ENCODE results near the gene TXN2. TPM values are rescaled to one million over a fixed set of nuclear protein-coding genes. Genes with fewer than 3 reads are reported as not detected.
"Not testable (repeated sequence)": the region's sequence is repeated elsewhere in the genome, so short reads cannot be mapped to it uniquely, and the experiment has no call there.

Gene TXN2
- total and polyA plus RNA-seq, 4 donors: 22.0 to 135 (median 85.1) TPM

DNA sequence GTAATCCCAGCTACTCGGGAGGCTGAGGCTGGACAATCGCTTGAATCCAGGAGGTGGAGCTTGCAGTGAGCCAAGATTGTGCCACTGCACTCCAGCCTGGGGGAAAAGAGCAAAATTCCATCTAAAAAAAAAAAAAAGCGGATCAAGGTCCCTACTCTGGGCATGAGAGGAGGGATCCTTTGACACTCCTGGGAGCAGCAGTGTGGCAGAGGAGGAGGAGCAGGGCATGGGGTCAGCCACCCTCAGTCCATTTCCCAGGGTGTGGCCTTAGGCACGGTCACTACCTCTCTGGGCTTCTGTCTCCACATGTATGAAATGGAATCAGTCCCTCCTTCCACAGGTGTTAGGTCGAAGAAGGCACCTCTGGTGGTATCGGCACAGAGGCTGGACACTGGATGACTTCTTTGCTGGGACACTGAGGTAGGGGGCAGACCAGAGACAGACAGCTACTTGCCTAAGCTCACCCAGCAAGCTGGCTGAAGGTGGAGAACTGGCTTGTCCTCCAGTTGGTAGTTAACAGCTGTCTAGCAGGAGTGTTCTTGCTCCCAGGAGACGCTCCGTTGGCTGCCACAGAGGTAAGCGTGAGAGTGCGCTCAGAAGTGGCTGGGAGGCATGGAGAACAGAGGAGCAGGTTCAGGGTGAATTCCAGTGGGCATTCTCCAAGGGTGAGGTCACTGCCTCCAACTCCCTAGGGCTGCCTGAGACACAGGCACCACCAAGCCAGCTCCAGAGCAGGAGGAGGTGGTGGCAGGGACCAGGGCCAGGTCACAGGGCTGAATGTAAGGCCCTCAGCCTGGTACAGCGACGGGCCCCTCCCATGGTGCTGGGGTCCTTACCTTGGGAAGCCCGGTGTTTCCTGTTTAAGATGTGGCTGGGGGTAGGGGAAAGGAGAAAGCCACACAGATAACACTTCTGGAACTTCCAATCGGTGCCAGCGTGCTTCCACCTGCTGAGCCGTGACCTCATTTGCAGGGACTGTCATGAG is 19.5 kb downstream of the TXN2 start:
- peaks cover 3% of the 10 kb centered on the region for H3K4me1 ChIP-seq (ENCODE audit: control insufficient read depth, insufficient read depth, low read length)
- no peaks in the 10 kb centered on the region for H3K9me3 ChIP-seq (ENCODE audit: control insufficient read depth, insufficient read depth, low read length)
- peaks cover 24% of the 10 kb centered on the region for H3K36me3 ChIP-seq (ENCODE audit: control insufficient read depth, insufficient read depth, low read length)
- WGBS (ENCODE audit: insufficient coverage): 78% methylated on average over 14 of the region's 16 CpGs
- no peak overlapping the region for H3K27ac ChIP-seq (ENCODE audit: low read depth, low read length)
- H3K4me3 ChIP-seq (ENCODE audit: low read depth, low read length): no peak overlapping the region
- no peaks in the 10 kb centered on the region for H3K27me3 ChIP-seq (ENCODE audit: control insufficient read depth, insufficient read depth, low read length)
- DNase-seq (ENCODE audit: low read depth in 4 of 6, low spot score in 6 of 6): no peak

- no peak overlapping the region for H3K27ac ChIP-seq (ENCODE audit: low read depth, low read length)
- no peak for DNase-seq (ENCODE audit: low read depth in 4 of 6, low spot score in 6 of 6)
- H3K27me3 ChIP-seq (ENCODE audit: control insufficient read depth, insufficient read depth, low read length): no peaks in the 10 kb centered on the region
- no peak overlapping the region for H3K4me3 ChIP-seq (ENCODE audit: low read depth, low read length)
- WGBS (ENCODE audit: insufficient coverage): 90% methylated on average over 5 of the region's 8 CpGs
- H3K36me3 ChIP-seq (ENCODE audit: control insufficient read depth, insufficient read depth, low read length): peaks cover 6% of the 10 kb centered on the region
- no peaks in the 10 kb centered on the region for H3K9me3 ChIP-seq (ENCODE audit: control insufficient read depth, insufficient read depth, low read length)
- H3K4me1 ChIP-seq (ENCODE audit: control insufficient read depth, insufficient read depth, low read length): peaks cover 11% of the 10 kb centered on the region
Measured at GRCh38 chr22:36460202-36460601, 21.2 kb downstream of the TXN2 start.

GRCh38 chr22:36457688-36458450 is 23.6 kb downstream of the TXN2 start:
- Histone ChIP-seq H3K27me3 (ENCODE audit: control insufficient read depth, insufficient read depth, low read length) (no peaks in the 10 kb centered on the region), H3K9me3 (ENCODE audit: control insufficient read depth, insufficient read depth, low read length) (no peaks in the 10 kb centered on the region), H3K36me3 (ENCODE audit: control insufficient read depth, insufficient read depth, low read length) (no peaks in the 10 kb centered on the region), H3K4me1 (ENCODE audit: control insufficient read depth, insufficient read depth, low read length) (peaks cover 17% of the 10 kb centered on the region), H3K4me3 (ENCODE audit: low read depth, low read length) (no peak overlapping the region), H3K27ac (ENCODE audit: low read depth, low read length) (no peak overlapping the region)
- WGBS (ENCODE audit: insufficient coverage): 69% methylated on average over 13 of the region's 14 CpGs
- no peak for DNase-seq (ENCODE audit: low read depth in 4 of 6, low spot score in 6 of 6)

DNA sequence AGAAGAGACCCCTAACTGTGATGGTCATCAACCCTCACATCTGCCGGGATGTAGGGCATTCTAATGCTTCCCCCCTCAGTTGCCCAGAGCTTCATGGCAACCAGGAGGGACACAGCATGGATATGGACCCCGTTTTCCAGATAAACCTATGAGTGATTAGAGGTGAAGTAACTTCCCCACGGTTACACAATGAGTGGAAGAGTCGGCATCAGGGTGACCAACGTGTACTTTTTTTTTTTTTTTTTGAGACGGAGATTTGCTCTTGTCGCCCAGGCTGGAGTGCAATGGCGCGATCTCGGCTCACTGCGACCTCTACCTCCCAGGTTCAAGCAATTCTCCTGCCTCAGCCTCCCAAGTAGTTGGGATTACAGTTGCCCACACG is 25.0 kb downstream of the TXN2 start:
- peaks cover 19% of the 10 kb centered on the region for H3K4me1 ChIP-seq (ENCODE audit: control insufficient read depth, insufficient read depth, low read length)

DNA sequence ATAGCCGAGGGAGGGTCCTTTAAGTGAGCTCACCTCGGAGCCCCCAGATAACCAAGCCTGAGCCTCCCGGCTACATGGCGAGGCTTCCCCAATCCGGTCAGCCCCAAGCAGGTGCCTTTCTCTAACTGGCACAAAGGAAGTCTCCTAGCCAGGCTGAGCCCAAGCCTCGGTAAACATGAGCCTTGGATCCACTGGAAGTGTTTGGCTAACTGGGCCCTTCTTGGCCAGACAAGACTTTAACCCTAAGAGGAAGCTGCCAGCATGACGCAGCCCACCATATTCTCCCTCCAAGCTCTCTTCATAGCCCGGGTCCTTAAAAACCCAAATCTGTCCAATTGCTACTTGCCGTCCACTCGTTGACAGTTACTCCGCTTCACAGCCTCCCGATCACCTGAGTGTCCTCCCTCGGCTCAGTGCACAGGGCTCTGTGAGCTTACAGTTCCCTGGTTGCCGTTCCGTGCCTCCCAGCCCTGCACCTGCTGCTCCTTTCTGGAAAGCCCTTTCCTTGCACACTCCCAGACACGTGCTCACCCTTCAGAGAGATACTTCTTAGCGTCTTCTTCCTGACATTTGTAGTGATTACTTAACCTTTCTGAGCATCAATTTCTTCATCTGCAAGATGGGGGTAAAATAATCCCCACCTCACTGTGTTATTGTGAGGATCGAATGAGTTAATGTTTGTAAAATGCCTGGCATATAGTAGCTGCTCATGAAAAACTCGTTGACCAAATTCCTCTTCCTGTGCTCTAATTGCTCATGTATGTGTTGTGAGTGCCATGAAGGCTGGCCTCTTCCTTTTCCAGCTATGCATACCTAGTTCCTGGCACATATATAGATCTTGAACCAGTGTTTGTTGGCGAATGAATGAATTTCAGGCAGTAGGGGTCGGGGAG is 25.6 kb downstream of the TXN2 start:
- Histone ChIP-seq H3K36me3 (ENCODE audit: control insufficient read depth, insufficient read depth, low read length) (no peaks in the 10 kb centered on the region), H3K4me3 (ENCODE audit: low read depth, low read length) (peak overlapping the region; percentile 54), H3K27ac (ENCODE audit: low read depth, low read length) (peak overlapping the region; percentile 69), H3K9me3 (ENCODE audit: control insufficient read depth, insufficient read depth, low read length) (no peaks in the 10 kb centered on the region), H3K4me1 (ENCODE audit: control insufficient read depth, insufficient read depth, low read length) (peaks cover 23% of the 10 kb centered on the region), H3K27me3 (ENCODE audit: control insufficient read depth, insufficient read depth, low read length) (no peaks in the 10 kb centered on the region)
- DNase-seq (ENCODE audit: low read depth in 4 of 6, low spot score in 6 of 6): peak in 1 of 6 donors; percentile 21
- WGBS (ENCODE audit: insufficient coverage): 64% methylated on average over 15 of the region's 21 CpGs

More for the DNA sequence above, 25.0 kb downstream of the TXN2 start:
- no peak overlapping the region for H3K27ac ChIP-seq (ENCODE audit: low read depth, low read length)
- WGBS (ENCODE audit: insufficient coverage): 90% methylated on average over 2 of the region's 12 CpGs
- no peaks in the 10 kb centered on the region for H3K9me3 ChIP-seq (ENCODE audit: control insufficient read depth, insufficient read depth, low read length)
- H3K36me3 ChIP-seq (ENCODE audit: control insufficient read depth, insufficient read depth, low read length): no peaks in the 10 kb centered on the region
- no peak overlapping the region for H3K4me3 ChIP-seq (ENCODE audit: low read depth, low read length)
- H3K27me3 ChIP-seq (ENCODE audit: control insufficient read depth, insufficient read depth, low read length): no peaks in the 10 kb centered on the region
- no peak for DNase-seq (ENCODE audit: low read depth in 4 of 6, low spot score in 6 of 6)

DNA sequence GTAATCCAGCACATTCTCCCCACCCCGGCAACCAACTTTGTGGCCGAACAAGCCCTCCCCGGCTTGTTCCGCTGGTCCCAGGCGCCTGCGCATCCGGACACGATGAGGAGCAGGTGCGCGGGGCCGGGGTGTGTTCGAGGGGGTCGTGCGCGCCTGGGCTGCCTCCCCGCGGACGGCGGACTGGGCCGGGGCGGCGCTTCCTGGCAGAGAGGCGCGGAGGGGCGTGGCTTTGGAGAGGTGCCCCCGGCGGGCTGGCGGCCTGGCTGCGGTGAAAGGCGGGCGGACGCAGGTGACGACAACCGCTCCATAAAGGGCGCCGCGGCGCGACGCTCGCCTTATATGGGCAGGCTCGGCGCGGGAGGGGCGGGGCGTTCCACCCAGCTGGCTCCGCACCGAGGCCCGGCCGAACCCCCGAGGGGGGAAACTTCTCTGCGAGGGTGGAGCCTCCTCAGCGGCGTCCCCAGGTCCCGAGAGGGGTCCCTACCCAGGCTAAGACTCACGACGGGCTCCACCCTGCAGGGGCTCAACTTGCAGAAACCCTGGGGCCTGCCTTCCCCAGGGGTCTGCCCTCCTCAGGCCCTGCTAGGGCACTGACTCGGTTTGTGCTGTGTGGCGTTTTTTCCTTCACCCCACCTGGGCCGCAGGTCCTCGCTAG is 26.4 kb downstream of the TXN2 start:
- Histone ChIP-seq H3K4me3 (ENCODE audit: low read depth, low read length) (peak overlapping the region; percentile 54), H3K9me3 (ENCODE audit: control insufficient read depth, insufficient read depth, low read length) (no peaks in the 10 kb centered on the region), H3K4me1 (ENCODE audit: control insufficient read depth, insufficient read depth, low read length) (peaks cover 23% of the 10 kb centered on the region), H3K27me3 (ENCODE audit: control insufficient read depth, insufficient read depth, low read length) (no peaks in the 10 kb centered on the region), H3K36me3 (ENCODE audit: control insufficient read depth, insufficient read depth, low read length) (no peaks in the 10 kb centered on the region), H3K27ac (ENCODE audit: low read depth, low read length) (peak overlapping the region; percentile 69)
- DNase-seq (ENCODE audit: low read depth in 4 of 6, low spot score in 6 of 6): peak; percentile 40 to 94 (median 60)
- 2% methylated on average over 61 of the region's 61 CpGs for WGBS (ENCODE audit: insufficient coverage)

DNA sequence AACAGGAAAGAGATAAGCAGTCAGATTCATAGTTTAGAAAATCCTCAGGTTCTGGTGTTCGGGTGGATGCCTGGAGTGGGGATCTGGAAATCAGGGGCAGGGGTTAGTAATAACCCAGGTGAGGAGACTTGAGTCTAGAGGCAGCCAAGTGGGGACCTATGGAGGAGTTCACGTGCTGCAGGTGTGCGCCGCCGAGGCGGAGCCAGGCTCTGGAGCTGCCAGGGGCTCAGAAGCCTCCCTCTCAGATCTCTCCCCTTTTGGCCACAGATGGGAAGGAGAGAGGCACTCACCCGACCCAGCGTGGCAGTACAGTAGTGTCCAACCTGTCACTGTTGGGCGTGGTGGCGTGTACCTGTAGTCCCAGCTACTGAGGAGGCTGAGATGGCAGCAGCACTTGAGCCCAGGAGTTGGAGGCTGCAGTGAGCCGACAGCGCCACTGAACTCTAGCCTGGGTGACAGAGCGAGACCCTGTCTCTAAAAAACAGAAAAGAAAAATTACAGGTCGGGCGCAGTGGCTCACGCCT is 27.5 kb downstream of the TXN2 start:
- 97% methylated on average over 16 of the region's 16 CpGs for WGBS (ENCODE audit: insufficient coverage)
- Histone ChIP-seq H3K36me3 (ENCODE audit: control insufficient read depth, insufficient read depth, low read length) (no peaks in the 10 kb centered on the region), H3K27ac (ENCODE audit: low read depth, low read length) (no peak overlapping the region), H3K4me3 (ENCODE audit: low read depth, low read length) (no peak overlapping the region), H3K9me3 (ENCODE audit: control insufficient read depth, insufficient read depth, low read length) (no peaks in the 10 kb centered on the region), H3K4me1 (ENCODE audit: control insufficient read depth, insufficient read depth, low read length) (peaks cover 32% of the 10 kb centered on the region), H3K27me3 (ENCODE audit: control insufficient read depth, insufficient read depth, low read length) (no peaks in the 10 kb centered on the region)
- no peak for DNase-seq (ENCODE audit: low read depth in 4 of 6, low spot score in 6 of 6)

GRCh38 chr22:36452978-36453607 is 28.3 kb downstream of the TXN2 start:
- not testable (repeated sequence) for H3K27me3 ChIP-seq (ENCODE audit: control insufficient read depth, insufficient read depth, low read length); H3K36me3 ChIP-seq (ENCODE audit: control insufficient read depth, insufficient read depth, low read length); DNase-seq (ENCODE audit: low read depth in 4 of 6, low spot score in 6 of 6); H3K27ac ChIP-seq (ENCODE audit: low read depth, low read length); H3K4me3 ChIP-seq (ENCODE audit: low read depth, low read length); H3K9me3 ChIP-seq (ENCODE audit: control insufficient read depth, insufficient read depth, low read length)
- peaks cover 32% of the 10 kb centered on the region for H3K4me1 ChIP-seq (ENCODE audit: control insufficient read depth, insufficient read depth, low read length)
- 92% methylated on average over 2 of the region's 5 CpGs for WGBS (ENCODE audit: insufficient coverage)

Measured in spinal cord (tissue), 10 donors.